ENCODE data around the gene TRIOBP.

TRIOBP gene

GRCh38 chr22:37781434-37782059 lies 84.7 kb downstream of the TRIOBP start:
- no peak for DNase-seq (ENCODE audit: low read depth)
- no peak overlapping the region for H3K4me3 ChIP-seq (ENCODE audit: low read length)
- TF ChIP-seq CTCF (IDR thresholded peaks at IDR 0.05; ENCODE audit: insufficient read depth, low read depth, low read length, missing control alignments) = peak; percentile 51

- H3K4me3 ChIP-seq (ENCODE audit: low read length) = no peak overlapping the region
- peak; percentile 35 for DNase-seq (ENCODE audit: low read depth)
- no peak for TF ChIP-seq CTCF (IDR thresholded peaks at IDR 0.05; ENCODE audit: insufficient read depth, low read depth, low read length, missing control alignments)
Observed at GRCh38 chr22:37782340-37783168, 85.7 kb downstream of the TRIOBP start.

- TF ChIP-seq CTCF (IDR thresholded peaks at IDR 0.05; ENCODE audit: insufficient read depth, low read depth, low read length, missing control alignments) = no peak
- H3K4me3 ChIP-seq (ENCODE audit: low read length) = no peak overlapping the region
- peak; percentile 83 for DNase-seq (ENCODE audit: low read depth)
Observed at GRCh38 chr22:37784829-37785495, 88.1 kb downstream of the TRIOBP start.

- no peak for TF ChIP-seq CTCF (IDR thresholded peaks at IDR 0.05; ENCODE audit: insufficient read depth, low read depth, low read length, missing control alignments)
- DNase-seq (ENCODE audit: low read depth) = no peak
Observed at GRCh38 chr22:37790234-37790633, 93.4 kb downstream of the TRIOBP start.

GRCh38 chr22:37792494-37792893 lies 95.6 kb downstream of the TRIOBP start:
- H3K4me3 ChIP-seq (ENCODE audit: low read length) = no peak overlapping the region
- peak; percentile 41 for DNase-seq (ENCODE audit: low read depth)
- TF ChIP-seq CTCF (IDR thresholded peaks at IDR 0.05; ENCODE audit: insufficient read depth, low read depth, low read length, missing control alignments) = no peak

More at GRCh38 chr22:37790234-37790633, 93.4 kb downstream of the TRIOBP start:
- no peak overlapping the region for H3K4me3 ChIP-seq (ENCODE audit: low read length)

GRCh38 chr22:37794376-37794775 lies 97.5 kb downstream of the TRIOBP start:
- H3K4me3 ChIP-seq (ENCODE audit: low read length) = no peak overlapping the region
- no peak for TF ChIP-seq CTCF (IDR thresholded peaks at IDR 0.05; ENCODE audit: insufficient read depth, low read depth, low read length, missing control alignments)
- DNase-seq (ENCODE audit: low read depth) = no peak

Measured in epithelial cell of esophagus (primary cell).